Bronchial epithelial cell (primary cell): ENCODE data around the gene TMEM184B. TPM values are rescaled to one million over a fixed set of nuclear protein-coding genes. Genes with fewer than 3 reads are reported as not detected.

Source experiments
- DNase-seq: peaks from one replicate; pipeline ENCODE4 v3.0.0-alpha.2; 2010; ENCODE audit warnings: low read depth
- FAIRE-seq: peaks from 2 replicates; lab custom pipeline; 2011; peaks lifted over from hg19 to GRCh38; lab: Jason Lieb, UNC
- H3K27me3 ChIP-seq: 2 replicates; pipeline ENCODE4 v1.5.1; 2011; ENCODE audit warnings: low read length; ENCODE audit not compliant: control insufficient read depth, insufficient read depth
- H3K36me3 ChIP-seq: 2 replicates; pipeline ENCODE4 v1.5.1; 2011; ENCODE audit warnings: low read length; ENCODE audit not compliant: control insufficient read depth, insufficient read depth
- H3K4me3 ChIP-seq: 2 replicates; pipeline ENCODE4 v1.5.1; 2011; ENCODE audit warnings: mild to moderate bottlenecking, low read depth, low read length, control low read depth
- CTCF ChIP-seq: IDR thresholded peaks from 2 replicates; pipeline ENCODE4 v1.5.1; 2011; ENCODE audit warnings: mild to moderate bottlenecking, moderate library complexity, low read length, control low read depth, inconsistent platforms; ENCODE audit not compliant: insufficient read depth, severe bottlenecking
- total RNA-seq: library from RNA; depleted of rRNA; stranded (reverse); fragments of >200 nt; gene quantifications from 2 replicates; pipeline ENCODE4 v1.2.1, GENCODE V29; 2014

The TMEM184B gene
- total RNA-seq: 7.1 and 13.3 TPM in 2 replicates

DNA sequence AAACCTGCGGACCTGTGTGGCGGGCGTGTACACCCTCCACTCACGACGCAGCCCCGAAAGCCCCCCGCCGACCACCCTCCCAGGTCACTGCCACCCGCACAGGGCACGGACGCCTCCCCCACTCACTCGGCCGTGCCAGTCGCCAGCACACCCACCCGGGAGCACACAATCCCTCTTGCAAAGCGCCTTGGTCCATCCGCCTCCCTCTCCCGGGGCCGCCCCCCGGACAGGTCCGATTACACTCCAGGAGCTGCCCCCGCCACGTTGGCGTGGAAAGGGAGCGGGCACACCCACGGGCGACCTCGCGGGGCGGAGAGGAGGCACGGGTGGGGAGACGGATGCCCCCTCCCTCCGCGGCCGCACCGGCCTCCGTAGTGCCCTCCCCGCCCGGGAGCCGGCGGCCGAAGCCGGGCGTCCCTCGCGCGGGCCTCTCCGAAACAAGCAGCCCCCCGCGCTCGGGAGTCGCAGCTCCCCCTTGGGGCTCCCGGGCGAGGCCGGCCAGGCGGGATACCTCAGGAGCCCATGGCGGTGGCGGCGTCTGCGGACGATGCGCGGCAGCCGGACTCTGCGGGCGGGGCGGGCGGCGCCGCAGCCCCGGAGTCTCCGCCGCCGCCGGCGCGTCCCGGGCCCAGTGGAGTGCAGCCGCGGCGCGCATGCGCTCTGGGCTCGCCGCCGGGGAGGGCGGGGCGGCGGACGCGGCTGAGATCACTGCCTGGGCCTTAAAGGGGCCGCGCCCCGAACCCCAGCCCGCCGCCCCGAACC is at the start of gene TMEM184B:
Gene TMEM184B (minus strand): TSS at position 638 of the 762 bp plus-strand sequence. CDS start 25,049 bp downstream, outside the sequence.
- Histone ChIP-seq H3K27me3 (no peaks in the 10 kb centered on the region), H3K36me3 (peaks cover 3% of the 10 kb centered on the region), H3K4me3 (peak within 1 kb of the TSS; percentile 93)
- no peak for TF ChIP-seq CTCF
- DNase-seq (peak; percentile 49), FAIRE-seq (no peak)

- no peaks in the 10 kb centered on the region for H3K27me3 ChIP-seq
- FAIRE-seq: no peak
- H3K36me3 ChIP-seq: no peaks in the 10 kb centered on the region
- H3K4me3 ChIP-seq: no peak overlapping the region
- no peak for DNase-seq
- no peak for TF ChIP-seq CTCF
Measured at GRCh38 chr22:38320605-38321402, 48.0 kb upstream of the TMEM184B start.

GRCh38 chr22:38318792-38319773 is 46.3 kb upstream of the TMEM184B start:
- Histone ChIP-seq H3K36me3 (no peaks in the 10 kb centered on the region), H3K27me3 (no peaks in the 10 kb centered on the region), H3K4me3 (no peak overlapping the region)
- no peak for TF ChIP-seq CTCF
- no peak for DNase-seq
- FAIRE-seq: no peak

DNA sequence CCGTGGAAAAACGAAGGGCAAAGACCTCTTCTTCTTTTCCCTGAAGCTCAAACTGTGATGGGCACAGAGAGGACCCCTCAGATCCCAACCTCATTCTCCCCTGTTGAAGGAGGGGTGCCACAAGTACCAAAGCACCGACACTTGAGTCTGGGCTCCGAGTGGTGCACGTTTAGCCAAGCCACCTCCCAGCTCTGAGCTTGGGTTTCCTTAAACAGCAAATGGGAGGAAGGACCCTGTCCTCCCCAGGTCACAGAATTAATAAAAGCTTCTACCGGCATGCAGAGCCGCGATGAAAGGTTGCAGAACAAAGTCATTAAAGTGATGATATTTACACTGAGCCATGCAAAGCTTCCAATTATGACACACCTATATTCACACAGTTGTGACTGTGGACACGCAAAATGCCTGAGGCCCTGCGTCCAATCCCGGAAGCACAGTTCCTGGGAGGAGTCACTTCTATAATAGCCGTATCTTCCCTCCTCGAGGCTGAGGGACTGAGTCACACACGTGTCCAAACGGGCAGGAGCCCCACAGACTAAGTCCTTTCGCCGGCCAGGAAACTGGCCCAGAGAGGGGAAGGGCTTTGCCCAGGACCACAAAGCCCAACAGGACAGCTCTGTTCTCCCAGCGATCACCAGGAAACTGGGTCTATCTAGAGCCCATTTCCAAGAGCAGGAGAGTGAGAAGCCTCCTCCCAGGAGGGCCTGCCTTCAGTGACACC is 45.3 kb upstream of the TMEM184B start:
- peak overlapping the region; percentile 45 for H3K4me3 ChIP-seq
- DNase-seq: peak; percentile 99
- peak; percentile 98 for FAIRE-seq
- TF ChIP-seq CTCF: no peak
- H3K36me3 ChIP-seq: peaks cover 4% of the 10 kb centered on the region
- H3K27me3 ChIP-seq: no peaks in the 10 kb centered on the region
